Stomach (tissue), 9 donors: ENCODE data around the gene BTBD19. TPM values are rescaled to one million over a fixed set of nuclear protein-coding genes. Genes with fewer than 3 reads are reported as not detected.

Source experiments
- DNase-seq, 2 donors: peaks; one replicate each; pipeline versions ENCODE4 v3.0.0 to v3.0.0-alpha.2; 2013 to 2019
- H3K27ac ChIP-seq, 5 donors: fragments of 200-600 bp in 4 of 5; sonication (generic) in 4 of 5; one replicate each; pipeline ENCODE4 v1.5.1; 2013 to 2019; ENCODE audit warnings: mild to moderate bottlenecking in 1 of 5, moderate library complexity in 1 of 5
- H3K27me3 ChIP-seq, 3 donors: fragments of 200-600 bp; sonication (generic); one replicate each; pipeline ENCODE4 v1.5.1; 2017 to 2019; ENCODE audit warnings: mixed run types in 1 of 3
- H3K36me3 ChIP-seq, 4 donors: fragments of 200-600 bp; sonication (generic); 1 replicate in 3 of 4; 2 replicates in 1 of 4; pipeline ENCODE4 v1.5.1; 2016 to 2019
- H3K4me1 ChIP-seq, 4 donors: fragments of 200-600 bp; sonication (generic); one replicate each; pipeline ENCODE4 v1.5.1; 2016 to 2019
- H3K4me3 ChIP-seq, 4 donors: fragments of 200-600 bp; sonication (generic) in 3 of 4; one replicate each; pipeline ENCODE4 v1.5.1; 2016 to 2019; ENCODE audit warnings: mild to moderate bottlenecking in 1 of 4
- H3K9me3 ChIP-seq, 4 donors: fragments of 200-600 bp; sonication (generic); one replicate each; pipeline ENCODE4 v1.5.1; 2016 to 2019
- EP300 ChIP-seq: sonication (generic); formaldehyde crosslinking; IDR thresholded peaks from one replicate; pipeline ENCODE4 v1.6.1; 2017; ENCODE audit warnings: antibody characterized with exemption
- POLR2A ChIP-seq, 4 donors: fragments of 450-650 bp; IDR thresholded peaks; one replicate each; pipeline ENCODE4 v1.6.1; 2016; ENCODE audit warnings: antibody characterized with exemption in 4 of 4, control low read depth in 2 of 4, mild to moderate bottlenecking in 1 of 4, moderate library complexity in 1 of 4
- POLR2AphosphoS5 ChIP-seq, 3 donors: sonication (generic); formaldehyde crosslinking; IDR thresholded peaks; one replicate each; pipeline ENCODE4 v1.6.1; 2016; ENCODE audit warnings: antibody characterized with exemption in 3 of 3
- WGBS, 5 donors: extraction: QIAGEN DNeasy Blood & Tissue Kit in 3 of 5; methylation state at CpG; one replicate each; pipeline versions ENCODE4 v1.1.5 to v1.1.7; 2013 to 2018; 5-methylcytosine and 5-hydroxymethylcytosine counted together
- intact Hi-C: fragments of 100-400 bp; cut with DNase I; formaldehyde crosslinking; loops from one replicate; pipeline ENCODE4 v1.15.1; 2023; ENCODE audit warnings: low total_unique reads
- polyA plus RNA-seq, 3 donors: library from polyadenylated mRNA; stranded (reverse); fragments of 200-250 nt; gene quantifications; one replicate each; pipeline ENCODE4 v1.2.3, GENCODE V29; 2013
- total RNA-seq, 5 donors: library from RNA; depleted of rRNA; stranded (reverse); fragments of >200 nt; gene quantifications; one replicate each; pipeline versions ENCODE4 v1.1.0 to v1.2.3, GENCODE V29; 2014 to 2016
- TF ChIP-seq, protein P1 (sequence below), 7 experiments: fragments of 450-650 bp in 4 of 7; fragments of 200-600 bp in 3 of 7; sonication (generic) in 3 of 7; IDR thresholded peaks; one replicate each; pipeline ENCODE4 v1.5.1; 2016 to 2019; ENCODE audit warnings: antibody characterized with exemption in 7 of 7, control low read depth in 2 of 7, mild to moderate bottlenecking in 1 of 7
- donor health status: healthy with polysubstance abuse.
- donor health status: Bipolar disorder and iron deficiency.
- donor health status: healthy.

The BTBD19 gene
- total and polyA plus RNA-seq, 8 donors = 0.89 to 4.1 (median 2.9) TPM; not detected in 2

GRCh38 chr1:44784094-44785028 lies 24.0 kb upstream of the BTBD19 start:
- H3K4me1 ChIP-seq = peaks cover 32 to 36% (median 34%) of the 10 kb centered on the region in 4 donors
- intact Hi-C loops = no loop called here
- peaks cover 13 to 29% (median 28%) of the 10 kb centered on the region in 4 donors for H3K36me3 ChIP-seq
- DNase-seq = peak in 1 of 2 donors; percentile 79
- peak overlapping the region; percentile 50 to 57 (median 52) for H3K4me3 ChIP-seq
- TF ChIP-seq POLR2A (IDR thresholded peaks at IDR 0.05) (no peak), POLR2AphosphoS5 (IDR thresholded peaks at IDR 0.05) (no peak), EP300 (no peak)
- TF ChIP-seq, protein P1, sequence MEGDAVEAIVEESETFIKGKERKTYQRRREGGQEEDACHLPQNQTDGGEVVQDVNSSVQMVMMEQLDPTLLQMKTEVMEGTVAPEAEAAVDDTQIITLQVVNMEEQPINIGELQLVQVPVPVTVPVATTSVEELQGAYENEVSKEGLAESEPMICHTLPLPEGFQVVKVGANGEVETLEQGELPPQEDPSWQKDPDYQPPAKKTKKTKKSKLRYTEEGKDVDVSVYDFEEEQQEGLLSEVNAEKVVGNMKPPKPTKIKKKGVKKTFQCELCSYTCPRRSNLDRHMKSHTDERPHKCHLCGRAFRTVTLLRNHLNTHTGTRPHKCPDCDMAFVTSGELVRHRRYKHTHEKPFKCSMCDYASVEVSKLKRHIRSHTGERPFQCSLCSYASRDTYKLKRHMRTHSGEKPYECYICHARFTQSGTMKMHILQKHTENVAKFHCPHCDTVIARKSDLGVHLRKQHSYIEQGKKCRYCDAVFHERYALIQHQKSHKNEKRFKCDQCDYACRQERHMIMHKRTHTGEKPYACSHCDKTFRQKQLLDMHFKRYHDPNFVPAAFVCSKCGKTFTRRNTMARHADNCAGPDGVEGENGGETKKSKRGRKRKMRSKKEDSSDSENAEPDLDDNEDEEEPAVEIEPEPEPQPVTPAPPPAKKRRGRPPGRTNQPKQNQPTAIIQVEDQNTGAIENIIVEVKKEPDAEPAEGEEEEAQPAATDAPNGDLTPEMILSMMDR (IDR thresholded peaks at IDR 0.05) = no peak
- WGBS, 5 donors = 8 to 15% (median 9%) methylated on average over 27 to 71 of the region's 71 CpGs
- H3K27ac ChIP-seq = peak overlapping the region in 4 of 5 donors; percentile 12 to 72 (median 50)
- H3K9me3 ChIP-seq = no peaks in the 10 kb centered on the region
- H3K27me3 ChIP-seq = no peaks in the 10 kb centered on the region

DNA sequence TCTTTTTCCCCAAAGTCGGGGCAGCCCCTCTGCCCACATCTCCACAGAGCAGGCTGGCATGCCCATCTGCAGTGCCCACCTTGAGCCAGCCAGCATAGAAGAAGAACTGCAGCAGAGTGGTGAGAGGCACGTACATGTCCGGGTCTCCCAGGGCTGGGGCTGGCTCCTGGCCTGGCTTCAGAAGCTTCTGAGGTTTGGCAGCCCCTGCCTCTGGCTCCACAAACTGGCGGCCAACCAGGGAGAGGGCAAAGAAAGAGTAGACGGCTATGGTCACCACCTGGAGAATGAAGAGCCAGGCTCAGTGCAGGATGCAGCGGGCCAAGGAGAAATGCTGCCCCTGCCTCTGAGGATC lies 23.3 kb upstream of the BTBD19 start:
- Histone ChIP-seq H3K27me3 (no peaks in the 10 kb centered on the region), H3K27ac (no peak overlapping the region), H3K4me3 (no peak overlapping the region), H3K36me3 (peaks cover 7 to 24% (median 22%) of the 10 kb centered on the region in 4 donors), H3K4me1 (peaks cover 32 to 36% (median 34%) of the 10 kb centered on the region in 4 donors), H3K9me3 (no peaks in the 10 kb centered on the region)
- DNase-seq = peak in 1 of 2 donors; percentile 16
- TF ChIP-seq POLR2A (IDR thresholded peaks at IDR 0.05) = no peak
- no peak for TF ChIP-seq POLR2AphosphoS5 (IDR thresholded peaks at IDR 0.05)
- TF ChIP-seq, protein P1 (IDR thresholded peaks at IDR 0.05) = no peak
- no peak for TF ChIP-seq EP300
- WGBS, 5 donors = 71 to 88% (median 74%) methylated on average over 3 to 6 of the region's 6 CpGs
- intact Hi-C loops = no loop called here

DNA sequence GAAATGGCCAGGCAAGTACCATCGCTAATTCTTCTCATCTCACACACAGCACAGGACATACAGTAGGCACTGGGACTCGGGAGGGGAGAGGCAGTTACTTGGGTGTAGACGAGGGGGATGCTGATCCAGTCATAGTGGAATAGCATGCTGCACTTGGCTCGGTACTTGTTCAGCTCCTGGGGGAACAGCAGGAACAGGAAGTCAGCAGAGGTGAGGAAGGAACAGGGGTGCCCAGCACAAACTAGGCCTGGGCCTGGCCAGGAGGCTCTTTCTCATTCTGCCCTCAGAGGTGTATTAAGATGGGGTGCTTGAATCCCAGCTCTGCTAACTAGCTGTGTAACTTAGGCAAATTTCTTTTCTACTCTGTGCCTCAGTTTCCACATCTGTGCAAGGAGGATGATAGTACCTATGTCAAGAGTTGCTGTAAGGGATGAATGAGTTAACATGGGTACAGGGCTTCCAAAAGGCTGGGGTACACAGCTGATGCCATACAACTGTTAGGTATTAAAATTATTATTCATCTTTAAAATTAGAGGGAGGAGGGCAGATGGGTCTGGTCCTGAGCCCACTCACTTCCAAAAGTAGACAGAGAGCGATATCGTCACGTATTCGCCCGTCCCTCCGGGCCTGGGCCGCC lies 22.7 kb upstream of the BTBD19 start:
- peaks cover under 1 to 18% (median 16%) of the 10 kb centered on the region in 4 donors for H3K36me3 ChIP-seq
- TF ChIP-seq POLR2AphosphoS5 (IDR thresholded peaks at IDR 0.05) = no peak
- TF ChIP-seq, protein P1 (IDR thresholded peaks at IDR 0.05) = no peak
- no peak for TF ChIP-seq EP300
- TF ChIP-seq POLR2A (IDR thresholded peaks at IDR 0.05) = no peak
- WGBS, 5 donors = 35 to 78% (median 37%) methylated on average over 4 to 11 of the region's 11 CpGs
- intact Hi-C loops = no loop called here
- no peaks in the 10 kb centered on the region for H3K27me3 ChIP-seq
- peaks cover 32 to 36% (median 34%) of the 10 kb centered on the region in 4 donors for H3K4me1 ChIP-seq
- peak in 1 of 2 donors; percentile 6 for DNase-seq
- H3K9me3 ChIP-seq = no peaks in the 10 kb centered on the region
- H3K4me3 ChIP-seq = peak overlapping the region; percentile 47 to 51 (median 50)
- peak overlapping the region in 3 of 5 donors; percentile 27 to 78 (median 72) for H3K27ac ChIP-seq

DNA sequence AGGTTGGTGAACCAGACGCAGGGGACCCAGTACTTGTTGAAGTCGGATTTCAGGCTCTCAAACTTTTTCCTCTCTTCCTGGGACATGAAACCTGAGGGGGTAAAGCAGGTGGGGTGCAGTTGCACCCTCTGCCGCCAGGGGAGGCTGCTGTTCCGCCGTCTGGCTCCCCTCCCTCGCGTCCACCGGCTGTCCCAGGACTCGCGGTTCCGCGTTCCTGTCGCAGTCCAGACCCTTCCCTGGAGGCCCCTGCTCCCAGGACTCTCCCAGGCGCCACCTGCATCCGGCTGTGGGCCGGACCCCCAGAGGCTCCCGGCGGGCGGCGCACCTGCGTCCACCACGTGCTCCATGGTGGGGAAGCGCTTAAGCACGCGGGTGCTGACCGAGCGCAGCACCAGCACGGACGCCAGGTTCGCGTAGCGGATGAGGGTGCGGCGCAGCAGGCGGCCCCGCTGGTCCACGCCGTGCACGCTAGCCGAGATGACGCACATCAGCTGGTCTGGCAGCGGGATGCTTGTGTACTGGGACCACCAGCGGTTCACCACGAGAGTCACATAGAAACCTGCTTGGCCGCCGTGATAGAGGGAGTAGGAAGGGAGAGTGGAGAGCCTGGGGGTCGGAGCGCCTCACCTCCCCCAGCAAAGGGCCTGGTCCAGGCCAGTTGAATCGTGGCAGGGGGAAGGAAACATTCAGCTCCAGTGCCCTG lies 22.0 kb upstream of the BTBD19 start:
- intact Hi-C loops = no loop called here
- WGBS, 5 donors = 4 to 8% (median 6%) methylated on average over 6 to 49 of the region's 49 CpGs
- Histone ChIP-seq H3K27ac (peak overlapping the region; percentile 27 to 78 (median 52)), H3K36me3 (peaks cover 0 to 11% (median 9%) of the 10 kb centered on the region in 4 donors), H3K4me1 (peaks cover 32 to 36% (median 34%) of the 10 kb centered on the region in 4 donors), H3K27me3 (no peaks in the 10 kb centered on the region), H3K4me3 (peak overlapping the region; percentile 47 to 51 (median 50)), H3K9me3 (no peaks in the 10 kb centered on the region)
- TF ChIP-seq POLR2AphosphoS5 (IDR thresholded peaks at IDR 0.05) (peak in 1 of 3 donors; percentile 62), EP300 (no peak), POLR2A (IDR thresholded peaks at IDR 0.05) (no peak)
- TF ChIP-seq, protein P1 (IDR thresholded peaks at IDR 0.05) = peak in 6 of 7 experiments; percentile 72 to 100 (median 99)
- peak; percentile 77 to 93 for DNase-seq
